Effector memory CD4-positive, alpha-beta T cell (primary cell): ENCODE measurements around the gene ANKRD65.
A peak's percentile ranks its signal among the peaks of the same experiment; 100 is the strongest.

Experiments used
- DNase-seq, 3 donors: peaks; one replicate each; pipeline ENCODE4 v3.0.0-alpha.2; 2020
- H3K27ac ChIP-seq: 2 replicates; pipeline ENCODE4 v1.7.0; 2013; ENCODE audit warnings: mild to moderate bottlenecking, low read length, moderate library complexity; ENCODE audit not compliant: insufficient read depth, poor library complexity, severe bottlenecking
- H3K27me3 ChIP-seq: replicated peaks from 2 replicates; pipeline ENCODE4 v1.7.0; 2013; ENCODE audit warnings: mild to moderate bottlenecking, low read length; ENCODE audit not compliant: insufficient read depth, control insufficient read depth, poor library complexity, severe bottlenecking
- H3K36me3 ChIP-seq: 2 replicates; pipeline ENCODE4 v1.7.0; 2013; ENCODE audit warnings: mild to moderate bottlenecking, low read length, moderate library complexity; ENCODE audit not compliant: control insufficient read depth, insufficient read depth
- H3K4me1 ChIP-seq: 2 replicates; pipeline ENCODE4 v1.7.0; 2013; ENCODE audit warnings: low read length, mild to moderate bottlenecking; ENCODE audit not compliant: control insufficient read depth, insufficient read depth, poor library complexity, severe bottlenecking
- H3K4me3 ChIP-seq: 2 replicates; pipeline ENCODE4 v1.7.0; 2013; ENCODE audit warnings: low read length, low read depth, mild to moderate bottlenecking; ENCODE audit not compliant: insufficient read depth, poor library complexity, severe bottlenecking
- H3K9me3 ChIP-seq: 2 replicates; pipeline ENCODE4 v1.7.0; 2013; ENCODE audit warnings: mild to moderate bottlenecking, low read length, moderate library complexity; ENCODE audit not compliant: control insufficient read depth

Gene ANKRD65

DNA sequence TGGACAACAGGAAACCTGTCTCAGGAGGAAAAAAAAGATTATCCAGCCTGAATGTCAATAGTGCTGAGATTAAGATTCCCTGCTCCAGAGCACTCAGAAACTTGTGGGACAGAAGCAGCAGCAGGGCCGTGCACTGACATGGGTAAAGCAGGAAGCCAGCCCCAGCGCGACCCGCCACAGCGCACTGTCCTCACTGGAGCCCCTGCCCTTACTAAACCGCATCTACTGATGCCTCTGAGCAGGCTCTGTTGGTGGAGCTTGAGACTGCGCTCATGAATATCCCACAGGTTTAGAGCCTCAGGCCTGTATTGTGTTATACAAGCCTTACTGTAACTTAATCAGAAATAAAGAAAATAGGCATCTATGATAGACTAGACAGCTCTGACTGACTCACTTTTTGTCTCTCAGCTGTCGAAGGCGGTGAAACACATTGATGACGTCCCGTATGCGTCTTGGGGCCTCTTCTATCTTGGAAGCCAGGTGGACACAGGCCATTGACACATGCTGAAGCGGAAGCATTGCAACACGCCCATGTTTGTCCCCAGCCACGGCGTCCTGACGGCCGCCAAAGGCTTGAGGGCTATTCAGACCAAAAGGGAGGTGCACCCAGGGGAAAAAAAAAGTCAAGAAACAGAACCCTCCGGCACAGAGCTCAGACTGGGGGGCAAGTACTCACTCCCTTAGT lies 23.1 kb downstream of the ANKRD65 start:
- no peaks in the 10 kb centered on the region for H3K9me3 ChIP-seq
- no peak for DNase-seq
- H3K4me1 ChIP-seq, result peaks cover 28% of the 10 kb centered on the region
- peak overlapping the region; percentile 80 for H3K27ac ChIP-seq
- H3K4me3 ChIP-seq, result peak overlapping the region; percentile 90
- H3K36me3 ChIP-seq, result peaks cover 51% of the 10 kb centered on the region
- no peaks in the 10 kb centered on the region for H3K27me3 ChIP-seq

DNA sequence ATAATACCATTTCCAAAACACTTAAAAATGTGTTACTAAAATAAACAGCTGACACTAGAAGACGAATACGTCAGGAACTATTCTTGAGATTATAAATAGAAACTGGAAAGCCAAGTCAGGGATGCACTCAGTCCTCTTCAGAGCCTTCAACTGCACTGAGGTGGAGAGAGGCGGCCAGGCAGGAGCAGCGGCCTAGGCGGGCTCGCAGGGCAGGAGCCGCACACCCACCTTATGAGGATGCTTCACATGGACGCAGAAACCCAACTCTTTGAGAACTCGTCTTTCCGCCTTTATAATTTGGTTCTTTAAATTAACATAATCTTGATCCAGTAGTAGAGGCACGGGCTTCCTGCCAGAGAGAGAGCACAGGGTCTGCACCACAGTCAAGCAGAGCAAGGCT lies 25.9 kb downstream of the ANKRD65 start:
- Histone ChIP-seq H3K9me3 (no peaks in the 10 kb centered on the region), H3K4me3 (no peak overlapping the region), H3K4me1 (peaks cover 19% of the 10 kb centered on the region), H3K27ac (no peak overlapping the region), H3K27me3 (no peaks in the 10 kb centered on the region), H3K36me3 (peaks cover 67% of the 10 kb centered on the region)
- no peak for DNase-seq

DNA sequence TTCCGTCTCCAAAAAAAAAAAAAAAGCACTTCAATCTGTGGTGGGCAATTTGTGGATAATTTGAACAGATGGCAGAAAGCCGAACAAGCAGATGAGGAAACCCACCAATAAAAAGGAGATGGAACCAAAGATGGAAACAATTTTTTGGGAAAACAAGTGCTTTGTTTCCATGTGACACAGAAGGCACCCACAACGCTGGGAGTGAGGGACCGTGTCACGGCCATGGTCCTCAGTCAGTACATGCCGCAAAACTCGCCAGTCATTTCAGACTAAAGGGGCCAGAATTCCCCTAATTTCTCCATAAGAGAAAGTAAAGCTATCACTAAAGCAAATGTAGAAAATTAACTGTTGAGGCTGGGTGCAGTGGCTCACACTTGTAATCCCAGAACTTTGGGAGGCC lies 27.0 kb downstream of the ANKRD65 start:
- DNase-seq, result no peak
- H3K27ac ChIP-seq, result no peak overlapping the region
- H3K36me3 ChIP-seq, result peaks cover 77% of the 10 kb centered on the region
- no peaks in the 10 kb centered on the region for H3K9me3 ChIP-seq
- no peak overlapping the region for H3K4me3 ChIP-seq
- H3K4me1 ChIP-seq, result peaks cover 14% of the 10 kb centered on the region
- no peaks in the 10 kb centered on the region for H3K27me3 ChIP-seq

DNA sequence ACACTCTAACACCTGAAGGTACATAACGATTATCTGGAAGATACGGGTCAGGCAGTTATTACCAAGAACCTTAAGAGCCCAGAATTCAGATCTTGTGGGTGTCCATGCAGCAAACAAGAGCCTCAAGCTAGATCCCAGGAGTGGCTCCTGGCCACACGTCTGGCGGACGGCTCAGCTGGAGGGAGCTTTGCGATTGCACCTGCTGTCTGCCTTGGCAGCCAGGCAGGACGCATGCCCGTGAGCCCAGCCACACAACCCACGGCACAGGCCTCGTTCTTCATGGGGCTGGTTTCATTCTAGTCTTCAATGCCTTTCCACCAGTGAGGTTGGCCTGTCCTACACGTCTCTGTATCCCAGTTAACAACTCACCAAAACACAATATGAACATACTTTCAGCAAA lies 27.6 kb downstream of the ANKRD65 start:
- DNase-seq, result no peak
- Histone ChIP-seq H3K4me1 (peaks cover 11% of the 10 kb centered on the region), H3K27ac (no peak overlapping the region), H3K36me3 (peaks cover 81% of the 10 kb centered on the region), H3K27me3 (no peaks in the 10 kb centered on the region), H3K4me3 (no peak overlapping the region), H3K9me3 (no peaks in the 10 kb centered on the region)

DNA sequence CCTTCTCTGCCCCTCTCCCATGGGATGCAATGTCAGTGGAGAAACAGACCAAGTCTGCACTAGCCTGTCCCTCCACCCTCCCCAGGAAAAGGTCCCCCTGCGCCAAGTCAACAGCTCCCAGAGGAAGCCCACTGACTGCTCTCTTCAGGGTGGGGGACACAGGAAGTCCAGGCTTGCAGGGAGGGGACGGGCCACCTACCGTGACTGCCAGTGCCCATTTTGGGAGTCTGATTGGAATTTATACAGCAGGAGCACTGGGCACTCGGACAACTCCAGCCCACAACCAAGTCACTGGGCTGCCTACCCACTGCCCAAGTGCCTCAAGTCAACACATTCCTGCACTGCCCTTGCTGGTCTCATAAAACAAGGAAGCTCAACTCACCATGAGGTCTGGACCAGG lies 28.1 kb downstream of the ANKRD65 start:
- H3K9me3 ChIP-seq, result no peaks in the 10 kb centered on the region
- H3K27ac ChIP-seq, result no peak overlapping the region
- no peak for DNase-seq
- peaks cover 7% of the 10 kb centered on the region for H3K4me1 ChIP-seq
- H3K36me3 ChIP-seq, result peaks cover 83% of the 10 kb centered on the region
- no peaks in the 10 kb centered on the region for H3K27me3 ChIP-seq
- no peak overlapping the region for H3K4me3 ChIP-seq

DNA sequence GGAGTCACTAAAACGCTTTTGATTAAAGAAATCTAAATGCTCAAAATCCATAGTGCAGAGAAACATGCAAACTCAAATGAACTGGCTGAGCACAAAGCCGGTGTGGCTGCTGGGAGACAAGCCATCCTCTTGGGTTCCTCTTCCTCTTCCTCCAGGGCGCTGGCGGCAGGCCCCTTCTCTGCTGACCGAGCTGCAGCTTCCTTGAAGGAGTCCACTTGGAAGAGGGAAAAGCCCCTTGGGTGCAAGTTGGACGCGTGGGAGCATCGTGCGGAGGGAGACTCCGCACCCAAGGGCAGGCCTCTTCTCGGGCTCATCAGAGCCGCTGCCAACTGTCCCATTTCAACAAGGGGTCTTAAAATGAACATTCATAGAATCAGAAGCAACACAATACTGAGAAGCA lies 29.9 kb downstream of the ANKRD65 start:
- no peak for DNase-seq
- Histone ChIP-seq H3K27me3 (no peaks in the 10 kb centered on the region), H3K9me3 (no peaks in the 10 kb centered on the region), H3K4me3 (no peak overlapping the region), H3K27ac (no peak overlapping the region), H3K36me3 (peaks cover 89% of the 10 kb centered on the region), H3K4me1 (no peaks in the 10 kb centered on the region)

DNA sequence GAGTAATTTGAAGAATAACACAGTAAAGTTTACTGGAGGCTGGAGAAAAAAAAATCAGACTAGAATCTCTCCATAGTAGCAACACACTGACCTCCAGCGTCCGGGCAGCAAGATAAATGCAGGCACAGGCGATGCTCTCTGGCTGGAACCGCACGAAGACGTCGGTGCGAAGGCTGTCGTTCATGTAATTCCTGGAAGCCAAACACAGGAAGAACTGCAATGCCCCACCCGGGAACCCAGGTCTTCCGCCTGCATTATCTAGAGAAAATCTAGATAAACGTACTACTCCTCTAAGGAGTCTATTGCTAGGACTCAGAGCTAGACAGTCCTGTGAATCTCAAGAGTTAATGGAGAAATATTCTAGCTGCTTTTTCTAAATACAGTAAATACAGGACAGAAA lies 30.4 kb downstream of the ANKRD65 start:
- DNase-seq, result no peak
- no peak overlapping the region for H3K4me3 ChIP-seq
- H3K9me3 ChIP-seq, result no peaks in the 10 kb centered on the region
- H3K27ac ChIP-seq, result no peak overlapping the region
- H3K36me3 ChIP-seq, result peaks cover 94% of the 10 kb centered on the region
- H3K27me3 ChIP-seq, result no peaks in the 10 kb centered on the region
- H3K4me1 ChIP-seq, result no peaks in the 10 kb centered on the region

DNA sequence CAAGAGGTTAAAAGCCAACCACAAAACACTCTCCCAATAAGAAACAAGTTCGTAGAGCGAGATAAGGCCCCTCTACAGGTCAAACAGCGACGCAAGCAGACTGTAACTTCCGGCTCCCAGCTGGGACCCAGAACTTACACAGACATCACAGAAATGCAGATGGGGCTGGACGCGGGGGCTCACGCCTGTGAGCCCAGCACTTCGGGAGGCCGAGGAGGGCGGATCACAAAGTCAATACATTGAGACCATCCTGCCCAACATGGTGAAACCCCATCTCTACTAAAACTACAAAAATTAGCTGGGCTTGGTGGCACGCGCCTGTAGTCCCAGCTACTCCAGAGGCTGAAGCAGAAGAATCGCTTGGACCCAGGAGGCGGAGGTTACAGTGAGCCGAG lies 33.0 kb downstream of the ANKRD65 start:
- Histone ChIP-seq H3K4me3 (no peak overlapping the region), H3K27ac (no peak overlapping the region), H3K36me3 (peaks cover 74% of the 10 kb centered on the region), H3K27me3 (no peaks in the 10 kb centered on the region), H3K9me3 (no peaks in the 10 kb centered on the region), H3K4me1 (no peaks in the 10 kb centered on the region)
- DNase-seq, result no peak

DNA sequence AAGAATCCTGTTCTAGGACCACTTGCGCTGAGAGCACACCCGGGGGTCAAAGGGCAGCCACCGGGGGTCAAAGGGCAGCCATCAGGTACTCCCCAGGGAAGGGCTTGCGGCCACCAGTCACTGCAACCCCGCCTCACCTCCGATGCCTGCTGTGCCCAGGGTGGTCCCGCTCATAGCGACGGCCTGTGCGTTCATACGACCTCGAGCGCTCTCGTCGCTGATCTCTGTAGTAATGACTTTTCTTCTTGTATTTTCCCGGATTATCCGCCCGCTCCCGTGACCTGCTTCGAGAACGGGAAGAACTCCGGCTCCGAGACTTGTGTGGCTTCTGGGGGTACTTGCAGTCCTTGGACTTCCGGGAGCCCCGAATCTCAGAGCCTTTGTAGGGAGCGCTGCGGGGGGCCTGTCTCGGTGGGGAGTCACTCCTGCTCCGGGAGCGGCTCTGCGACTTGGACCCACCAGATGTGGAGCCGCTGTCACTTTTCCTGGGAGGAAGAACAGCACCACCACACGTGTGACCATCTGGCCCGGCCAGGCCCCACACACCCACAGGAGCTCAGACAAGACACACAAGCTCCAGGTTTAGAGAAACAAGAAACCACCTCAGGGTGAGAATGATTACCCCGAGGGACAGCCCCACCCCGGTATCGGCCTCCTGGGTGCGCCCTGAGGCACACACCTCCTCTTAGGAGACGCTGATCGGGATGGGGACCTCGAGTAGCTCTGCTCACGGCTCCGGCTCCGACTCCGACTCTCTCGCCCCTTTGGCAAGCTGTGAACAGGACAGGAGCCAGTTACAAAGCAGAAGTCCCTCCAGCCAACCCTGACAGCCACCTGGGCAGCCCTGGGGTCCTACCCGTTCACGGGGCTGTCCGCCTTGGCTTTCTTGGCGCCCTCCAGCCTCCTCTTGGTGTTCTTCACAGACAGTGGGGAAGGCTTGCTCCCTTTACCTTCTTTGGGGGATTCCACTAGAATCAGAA lies 33.7 kb downstream of the ANKRD65 start:
- DNase-seq, result no peak
- H3K4me1 ChIP-seq, result no peaks in the 10 kb centered on the region
- peaks cover 67% of the 10 kb centered on the region for H3K36me3 ChIP-seq
- H3K27ac ChIP-seq, result no peak overlapping the region
- no peak overlapping the region for H3K4me3 ChIP-seq
- H3K27me3 ChIP-seq, result no peaks in the 10 kb centered on the region
- H3K9me3 ChIP-seq, result no peaks in the 10 kb centered on the region

DNA sequence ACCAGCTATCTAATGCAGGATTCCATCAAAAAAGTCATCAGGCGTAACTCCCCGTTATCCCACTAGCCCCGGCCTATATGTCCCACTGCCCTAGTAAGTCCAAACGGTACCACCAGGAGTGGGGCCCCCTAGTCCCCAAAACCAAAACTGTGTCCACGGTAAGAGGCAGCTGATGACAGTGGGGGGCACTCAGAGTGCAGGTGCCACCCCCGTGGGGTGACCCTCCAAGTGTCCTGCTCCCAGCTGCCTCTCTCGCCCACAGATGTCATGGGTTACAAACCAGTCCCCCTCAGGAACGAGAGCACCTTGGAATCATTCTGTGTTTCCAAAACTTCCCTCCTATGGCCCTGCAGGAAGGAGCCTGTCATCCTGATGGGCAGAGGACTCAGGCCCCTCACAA lies 35.1 kb downstream of the ANKRD65 start:
- Histone ChIP-seq H3K27me3 (no peaks in the 10 kb centered on the region), H3K36me3 (peaks cover 59% of the 10 kb centered on the region), H3K27ac (no peak overlapping the region), H3K9me3 (no peaks in the 10 kb centered on the region), H3K4me3 (no peak overlapping the region), H3K4me1 (no peaks in the 10 kb centered on the region)
- DNase-seq, result no peak
